ENCODE measurements around the gene MLXIP. TPM values are rescaled to one million over a fixed set of nuclear protein-coding genes. Genes with fewer than 3 reads are reported as not detected.

MLXIP gene
- total and polyA plus RNA-seq, 2 of the 13 experiments (the other 11 are each of a cell fraction or from before 2014, with no cell fraction given) = 5.3 to 6.7 TPM

DNA sequence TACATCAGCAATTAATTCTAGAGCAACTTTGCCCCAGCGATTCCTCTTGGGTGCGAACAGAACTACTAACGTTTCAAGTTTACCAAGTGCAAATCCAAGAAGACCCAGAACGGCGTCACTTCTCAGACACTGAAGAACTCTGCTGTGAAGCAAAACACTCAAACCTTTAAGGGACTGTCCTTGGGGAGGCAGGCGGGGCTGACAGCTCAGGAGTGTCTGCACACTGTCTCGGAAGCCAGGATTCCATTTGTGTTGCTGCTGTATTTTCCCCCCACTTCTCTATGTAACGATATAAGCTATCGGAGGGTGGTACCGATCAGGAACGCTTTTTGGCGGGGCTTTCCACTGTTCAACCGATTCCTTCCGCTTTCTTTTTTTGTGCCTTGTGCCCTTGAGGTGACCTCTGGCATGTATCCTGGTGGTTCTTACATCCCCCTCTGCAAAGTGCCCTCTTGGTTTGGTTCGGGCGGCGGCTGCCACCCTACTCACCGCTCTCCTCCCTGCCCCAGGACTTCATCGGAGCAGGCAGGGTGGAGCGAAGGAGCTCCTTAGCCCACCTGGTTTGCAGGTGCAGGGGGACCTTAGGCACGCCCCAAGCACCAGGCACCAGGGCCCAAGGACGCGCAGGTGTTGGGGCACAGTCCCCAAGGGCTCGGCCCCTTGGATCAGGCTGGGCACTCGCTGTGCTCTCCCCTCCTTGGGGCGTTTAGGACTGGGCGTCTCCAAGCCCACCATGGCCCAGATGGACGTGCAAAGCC lies 19.2 kb upstream of the MLXIP start:
- Histone ChIP-seq H3K4me1 (ENCODE audit: insufficient read depth, low read length) (peaks cover 31% of the 10 kb centered on the region), H3K27ac (ENCODE audit: extremely low read length, insufficient read depth, low read length) (no peak overlapping the region), H3K79me2 (ENCODE audit: insufficient read depth, low read length) (no peaks in the 10 kb centered on the region), H3K9me3 (ENCODE audit: low read length) (no peaks in the 10 kb centered on the region), H3K36me3 (replicated peaks in 1 of 2; ENCODE audit: control insufficient read depth in 1 of 2, insufficient read depth in 2 of 2, low read length in 2 of 2) (peaks cover 11 to 30% of the 10 kb centered on the region in 2 experiments; a peak in 4 of 5 replicates), H3K9ac (ENCODE audit: insufficient read depth, low read depth, low read length) (no peak overlapping the region), H4K20me1 (ENCODE audit: insufficient read depth, low read length) (no peaks in the 10 kb centered on the region), H2AFZ (ENCODE audit: low read length) (no peak overlapping the region), H3K27me3 (ENCODE audit: control insufficient read depth in 1 of 2, insufficient read depth in 2 of 2, low read length in 2 of 2) (no peaks in the 10 kb centered on the region), H3K4me3 (replicated peaks in 1 of 3; ENCODE audit: insufficient read depth in 1 of 3, low read depth in 2 of 3, low read length in 3 of 3) (no peak overlapping the region), H3K4me2 (ENCODE audit: low read depth, low read length) (no peak overlapping the region)
- intact Hi-C loops (cut with micrococcal nuclease; ENCODE audit: unreplicated experiment) = no loop called here
- ChIA-PET POLR2A (no interaction called here), CTCF (ENCODE audit: low intra/inter-chr PET ratio, low total read pairs) (no interaction called here)
- FAIRE-seq (no peak), ATAC-seq (no peak), DNase-seq (ENCODE audit: low spot score) (no peak)
- BruUV-seq (replicated peaks) = no TSS peak
- WGBS (ENCODE audit: low lambda C conversion rate) = 95% methylated on average over 25 of the region's 28 CpGs
- in situ Hi-C loops (cut with HindIII; ENCODE audit: extremely low pct_ligation_motif_present, low pct_unique_long_range_greater_than_20kb) = loop anchor here (5.0 to 10.0 kb wide), 2 partner anchors 63 to 125 kb away; partner anchors contain the start of gene LRRC43
- no peak for TF ChIP-seq ZNF563 (CRISPR knock-in tag; IDR thresholded peaks at IDR 0.05)
- peak; percentile 8 for TF ChIP-seq AGO2 (optimal IDR thresholded peaks at IDR 0.05; ENCODE audit: low read depth, low read length)

DNA sequence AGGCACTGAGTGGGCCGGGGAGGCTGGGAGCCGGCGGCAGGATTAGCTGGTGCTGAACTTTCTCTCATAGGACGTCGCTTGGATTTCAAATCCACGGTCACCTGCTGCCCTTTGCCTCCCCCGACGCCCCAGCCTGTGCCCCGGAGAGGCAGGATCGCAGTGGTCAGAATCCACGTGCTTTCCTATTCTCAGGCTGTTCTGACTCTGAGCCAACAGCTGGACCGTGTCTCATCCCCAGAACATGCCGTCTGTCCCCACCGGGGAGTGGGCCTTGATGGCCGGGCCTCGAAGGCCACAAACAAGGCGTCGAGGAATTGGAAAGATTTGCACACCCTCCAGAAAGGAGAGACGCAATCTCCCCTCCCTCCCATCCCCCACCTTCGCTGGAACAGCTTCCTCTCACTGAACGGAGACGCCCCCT lies 18.5 kb upstream of the MLXIP start:
- DNase-seq (ENCODE audit: low spot score) (no peak), ATAC-seq (no peak), FAIRE-seq (no peak)

More for the DNA sequence above, 18.5 kb upstream of the MLXIP start:
- Histone ChIP-seq H3K27ac (ENCODE audit: extremely low read length, insufficient read depth, low read length) (no peak overlapping the region), H3K4me1 (ENCODE audit: insufficient read depth, low read length) (peaks cover 31% of the 10 kb centered on the region), H4K20me1 (ENCODE audit: insufficient read depth, low read length) (no peaks in the 10 kb centered on the region), H3K27me3 (ENCODE audit: control insufficient read depth in 1 of 2, insufficient read depth in 2 of 2, low read length in 2 of 2) (no peaks in the 10 kb centered on the region), H3K4me3 (replicated peaks in 1 of 3; ENCODE audit: insufficient read depth in 1 of 3, low read depth in 2 of 3, low read length in 3 of 3) (no peak overlapping the region), H3K9ac (ENCODE audit: insufficient read depth, low read depth, low read length) (no peak overlapping the region), H3K79me2 (ENCODE audit: insufficient read depth, low read length) (no peaks in the 10 kb centered on the region), H3K9me3 (ENCODE audit: low read length) (no peaks in the 10 kb centered on the region), H2AFZ (ENCODE audit: low read length) (no peak overlapping the region), H3K4me2 (ENCODE audit: low read depth, low read length) (no peak overlapping the region), H3K36me3 (replicated peaks in 1 of 2; ENCODE audit: control insufficient read depth in 1 of 2, insufficient read depth in 2 of 2, low read length in 2 of 2) (peaks cover 7 to 28% of the 10 kb centered on the region in 2 experiments; a peak in 4 of 5 replicates)
- ChIA-PET CTCF (ENCODE audit: low intra/inter-chr PET ratio, low total read pairs) (no interaction called here), POLR2A (no interaction called here)
- WGBS (ENCODE audit: low lambda C conversion rate) = 95% methylated on average over 22 of the region's 22 CpGs
- TF ChIP-seq HOXA3 (CRISPR knock-in tag; IDR thresholded peaks at IDR 0.05) (no peak), HES4 (CRISPR knock-in tag; IDR thresholded peaks at IDR 0.05; ENCODE audit: borderline replicate concordance) (no peak), AGO2 (optimal IDR thresholded peaks at IDR 0.05; ENCODE audit: low read depth, low read length) (peak; percentile 10), TAF15 (IDR thresholded peaks at IDR 0.05; ENCODE audit: low read depth, low read length, poor library complexity, severe bottlenecking) (no peak)
- TF ChIP-seq, protein P1, sequence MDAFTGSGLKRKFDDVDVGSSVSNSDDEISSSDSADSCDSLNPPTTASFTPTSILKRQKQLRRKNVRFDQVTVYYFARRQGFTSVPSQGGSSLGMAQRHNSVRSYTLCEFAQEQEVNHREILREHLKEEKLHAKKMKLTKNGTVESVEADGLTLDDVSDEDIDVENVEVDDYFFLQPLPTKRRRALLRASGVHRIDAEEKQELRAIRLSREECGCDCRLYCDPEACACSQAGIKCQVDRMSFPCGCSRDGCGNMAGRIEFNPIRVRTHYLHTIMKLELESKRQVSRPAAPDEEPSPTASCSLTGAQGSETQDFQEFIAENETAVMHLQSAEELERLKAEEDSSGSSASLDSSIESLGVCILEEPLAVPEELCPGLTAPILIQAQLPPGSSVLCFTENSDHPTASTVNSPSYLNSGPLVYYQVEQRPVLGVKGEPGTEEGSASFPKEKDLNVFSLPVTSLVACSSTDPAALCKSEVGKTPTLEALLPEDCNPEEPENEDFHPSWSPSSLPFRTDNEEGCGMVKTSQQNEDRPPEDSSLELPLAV (CRISPR knock-in tag; conservative IDR thresholded peaks at IDR 0.05; ENCODE audit: low read depth) = no peak
- TF ChIP-seq, protein P2, sequence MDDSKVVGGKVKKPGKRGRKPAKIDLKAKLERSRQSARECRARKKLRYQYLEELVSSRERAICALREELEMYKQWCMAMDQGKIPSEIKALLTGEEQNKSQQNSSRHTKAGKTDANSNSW (CRISPR knock-in tag; IDR thresholded peaks at IDR 0.05; ENCODE audit: borderline replicate concordance) = no peak
- in situ Hi-C loops (cut with HindIII; ENCODE audit: extremely low pct_ligation_motif_present, low pct_unique_long_range_greater_than_20kb) = no loop called here
- intact Hi-C loops (cut with micrococcal nuclease; ENCODE audit: unreplicated experiment) = no loop called here
- BruUV-seq (replicated peaks) = no TSS peak
